GM20431 (cell line): Measurements from ENCODE around the gene EML6.
"Not testable (repeated sequence)": the region's sequence is repeated elsewhere in the genome, so short reads cannot be mapped to it uniquely, and the experiment has no call there.

Experiments
- in situ Hi-C: fragments of 300-500 bp; cut with MseI, MboI; formaldehyde crosslinking; loops from one replicate; pipeline ENCODE4 v1.15.0; 2020; ENCODE audit warnings: low sequenced_read_pairs; ENCODE audit not compliant: unreplicated experiment

EML6 gene

GRCh38 chr2:54867457-54867856 lies 144.0 kb downstream of the EML6 start:
- in situ Hi-C loops: no loop called here

GRCh38 chr2:54871457-54872107 lies 148.1 kb downstream of the EML6 start:
- in situ Hi-C loops: no loop called here

GRCh38 chr2:54872780-54873179 lies 149.3 kb downstream of the EML6 start:
- in situ Hi-C loops: no loop called here

- in situ Hi-C loops: not testable (repeated sequence)
Measured at GRCh38 chr2:54873236-54873635, 149.8 kb downstream of the EML6 start.

GRCh38 chr2:54876764-54877163 lies 153.3 kb downstream of the EML6 start:
- in situ Hi-C loops: loop anchor here (25.0 kb wide), 1 partner anchor 286 kb away; no protein-coding TSS in a partner anchor

- in situ Hi-C loops: loop anchor here (25.0 kb wide), 1 partner anchor 284 kb away; no protein-coding TSS in a partner anchor
Measured at GRCh38 chr2:54878182-54878581, 154.7 kb downstream of the EML6 start.

GRCh38 chr2:54879032-54879431 lies 155.6 kb downstream of the EML6 start:
- in situ Hi-C loops: loop anchor here (25.0 kb wide), 1 partner anchor 283 kb away; no protein-coding TSS in a partner anchor

GRCh38 chr2:54879598-54880332 lies 156.3 kb downstream of the EML6 start:
- in situ Hi-C loops: loop anchor here (25.0 kb wide), 1 partner anchor 283 kb away; no protein-coding TSS in a partner anchor

- in situ Hi-C loops: loop anchor here (25.0 kb wide), 1 partner anchor 282 kb away; no protein-coding TSS in a partner anchor
Measured at GRCh38 chr2:54880428-54880827, 157.0 kb downstream of the EML6 start.

- in situ Hi-C loops: loop anchor here (25.0 kb wide), 1 partner anchor 281 kb away; no protein-coding TSS in a partner anchor
Measured at GRCh38 chr2:54881759-54882158, 158.3 kb downstream of the EML6 start.

- in situ Hi-C loops: loop anchor here (25.0 kb wide), 1 partner anchor 276 kb away; no protein-coding TSS in a partner anchor
Measured at GRCh38 chr2:54885891-54886290, 162.4 kb downstream of the EML6 start.

GRCh38 chr2:54887850-54888545 lies 164.5 kb downstream of the EML6 start:
- in situ Hi-C loops: loop anchor here (25.0 kb wide), 1 partner anchor 274 kb away; no protein-coding TSS in a partner anchor

- in situ Hi-C loops: loop anchor here (25.0 kb wide), 1 partner anchor 273 kb away; no protein-coding TSS in a partner anchor
Measured at GRCh38 chr2:54889053-54889452, 165.6 kb downstream of the EML6 start.

GRCh38 chr2:54891909-54892308 lies 168.4 kb downstream of the EML6 start:
- in situ Hi-C loops: loop anchor here (25.0 kb wide), 1 partner anchor 270 kb away; no protein-coding TSS in a partner anchor

- in situ Hi-C loops: loop anchor here (25.0 kb wide), 1 partner anchor 268 kb away; no protein-coding TSS in a partner anchor
Measured at GRCh38 chr2:54894467-54894866, 171.0 kb downstream of the EML6 start.

- in situ Hi-C loops: loop anchor here (25.0 kb wide), 1 partner anchor 267 kb away; no protein-coding TSS in a partner anchor
Measured at GRCh38 chr2:54895730-54896129, 172.3 kb downstream of the EML6 start.

GRCh38 chr2:54897420-54898310 lies 174.2 kb downstream of the EML6 start:
- in situ Hi-C loops: loop anchor here (25.0 kb wide), 1 partner anchor 265 kb away; no protein-coding TSS in a partner anchor

- in situ Hi-C loops: loop anchor here (25.0 kb wide), 1 partner anchor 264 kb away; no protein-coding TSS in a partner anchor
Measured at GRCh38 chr2:54898456-54899226, 175.2 kb downstream of the EML6 start.
